Adrenal gland (tissue), 12 donors: ENCODE data around the gene STK40. TPM values are rescaled to one million over a fixed set of nuclear protein-coding genes. Genes with fewer than 3 reads are reported as not detected.

Experiments
- DNase-seq, 7 donors: peaks; one replicate each; pipeline ENCODE4 v3.0.0-alpha.2; 2019 to 2020
- H3K27ac ChIP-seq, 5 donors: fragments of 200-600 bp; sonication (generic) in 4 of 5; 1 replicate in 3 of 5; 2 replicates in 2 of 5; pipeline versions ENCODE4 v1.5.1 to v1.8.0; 2016 to 2020; ENCODE audit warnings: mild to moderate bottlenecking in 1 of 5
- H3K27me3 ChIP-seq: fragments of 200-600 bp; 2 replicates; pipeline ENCODE4 v1.8.0; 2021
- H3K36me3 ChIP-seq, 2 donors: fragments of 200-600 bp; replicated peaks in 1 of 2; 1 replicate in 1 of 2; 2 replicates in 1 of 2; pipeline versions ENCODE4 v1.5.1 to v1.8.0; 2018 to 2022
- H3K4me1 ChIP-seq, 2 donors: fragments of 200-600 bp; replicated peaks in 1 of 2; 1 replicate in 1 of 2; 2 replicates in 1 of 2; pipeline versions ENCODE4 v1.5.1 to v1.8.0; 2018 to 2021
- H3K4me3 ChIP-seq, 4 donors: fragments of 200-600 bp; sonication (generic) in 3 of 4; one replicate each; pipeline ENCODE4 v1.5.1; 2016 to 2018
- H3K9me3 ChIP-seq, 3 donors: fragments of 200-600 bp; sonication (generic) in 1 of 3; replicated peaks in 1 of 3; 1 replicate in 2 of 3; 2 replicates in 1 of 3; pipeline versions ENCODE4 v1.5.1 to v1.8.0; 2016 to 2021
- CTCF ChIP-seq, 6 experiments: fragments of 450-650 bp in 4 of 6; fragments of 200-600 bp in 2 of 6; sonication (generic) in 1 of 6; IDR thresholded peaks; 1 replicate in 5 of 6; 2 replicates in 1 of 6; pipeline versions ENCODE4 v1.5.1 to v1.8.0; 2016 to 2021; ENCODE audit warnings: antibody characterized with exemption in 6 of 6, mild to moderate bottlenecking in 2 of 6, moderate library complexity in 1 of 6
- POLR2A ChIP-seq, 2 donors: fragments of 450-650 bp; IDR thresholded peaks; one replicate each; pipeline ENCODE4 v1.6.1; 2017; ENCODE audit warnings: antibody characterized with exemption in 2 of 2, mild to moderate bottlenecking in 2 of 2, moderate library complexity in 1 of 2
- WGBS, 4 donors: extraction: QIAGEN DNeasy Blood & Tissue Kit in 2 of 4; methylation state at CpG; one replicate each; pipeline versions ENCODE4 v1.1.5 to v1.1.7; 2013 to 2017; 5-methylcytosine and 5-hydroxymethylcytosine counted together
- intact Hi-C, 2 donors: fragments of 100-400 bp; cut with DNase I; formaldehyde crosslinking; loops; one replicate each; pipeline versions ENCODE4 v1.14.1 to v1.15.0; 2022 to 2023
- polyA plus RNA-seq, 3 donors: library from polyadenylated mRNA; stranded (reverse); fragments of 200-250 nt in 2 of 3; fragments of 350-450 nt in 1 of 3; fragmentation: Illumina TruSeq in 1 of 3; extraction: RNeasy Lipid Tissue Mini Kit (QIAGEN cat#74804) in 1 of 3; gene quantifications; one replicate each; pipeline ENCODE4 v1.2.3, GENCODE V29; 2013 to 2014
- total RNA-seq, 9 donors: library from RNA; depleted of rRNA in 4 of 9; stranded (reverse); fragments of >200 nt in 4 of 9; fragments of 120-200 nt in 1 of 9; fragmentation: NEBNext Ultra II Directional in 1 of 9; extraction: Animal tissue kit (Norgen Biotek cat#: 25700) in 1 of 9; gene quantifications; one replicate each; pipeline versions ENCODE4 v1.1.0 to v1.2.4, GENCODE V29; 2013 to 2023
- donor health status: healthy with polysubstance abuse.
- donor health status: Bipolar disorder and iron deficiency.
- donor health status: DM: yes; HTN: yes; CAD: no.
- donor health status: DM: no; HTN: no; CAD: no.
- donor health status: DM: no; HTN: no; CAD: no.
- donor health status: DM: yes; HTN: yes; CAD: no.

Gene STK40
- total and polyA plus RNA-seq, 12 donors, result 9.8 to 31.2 (median 24.7) TPM

- Histone ChIP-seq H3K4me3 (no peak overlapping the region), H3K9me3 (no peaks in the 10 kb centered on the region), H3K27me3 (no peaks in the 10 kb centered on the region), H3K4me1 (peaks cover 28 to 47% of the 10 kb centered on the region in 2 donors), H3K36me3 (no peaks in the 10 kb centered on the region), H3K27ac (peak overlapping the region in 1 of 5 donors; percentile 75)
- no peak for TF ChIP-seq POLR2A (IDR thresholded peaks at IDR 0.05)
- TF ChIP-seq CTCF (IDR thresholded peaks at IDR 0.05), result no peak
- DNase-seq, result no peak
- 93 to 98% (median 95%) methylated on average over 5 of the region's 5 CpGs for WGBS, 4 donors
- intact Hi-C loops, result no loop called here
These were observed 4.3 kb downstream of the STK40 start for GRCh38 chr1:36381405-36381804.

GRCh38 chr1:36380782-36381181 is 4.9 kb downstream of the STK40 start:
- Histone ChIP-seq H3K27ac (peak overlapping the region in 3 of 5 donors; percentile 3 to 75 (median 23)), H3K4me3 (no peak overlapping the region), H3K27me3 (no peaks in the 10 kb centered on the region), H3K36me3 (no peaks in the 10 kb centered on the region), H3K4me1 (peaks cover 28 to 51% of the 10 kb centered on the region in 2 donors), H3K9me3 (no peaks in the 10 kb centered on the region)
- no peak for TF ChIP-seq CTCF (IDR thresholded peaks at IDR 0.05)
- no peak for TF ChIP-seq POLR2A (IDR thresholded peaks at IDR 0.05)
- peak in 3 of 7 donors; percentile 42 to 61 (median 55) for DNase-seq
- intact Hi-C loops, result no loop called here
- WGBS, 4 donors, result 20 to 50% (median 39%) methylated on average over 3 of the region's 3 CpGs

GRCh38 chr1:36380143-36380619 is 5.5 kb downstream of the STK40 start:
- no peaks in the 10 kb centered on the region for H3K9me3 ChIP-seq
- H3K27me3 ChIP-seq, result no peaks in the 10 kb centered on the region
- intact Hi-C loops, result no loop called here
- peak overlapping the region in 3 of 5 donors; percentile 3 to 75 (median 23) for H3K27ac ChIP-seq
- H3K4me3 ChIP-seq, result no peak overlapping the region
- WGBS, 4 donors, result 34 to 46% (median 40%) methylated on average over 5 of the region's 5 CpGs
- H3K4me1 ChIP-seq, result peaks cover 34 to 57% of the 10 kb centered on the region in 2 donors
- DNase-seq, result peak in 4 of 7 donors; percentile 51 to 70 (median 60)
- H3K36me3 ChIP-seq, result no peaks in the 10 kb centered on the region
- no peak for TF ChIP-seq POLR2A (IDR thresholded peaks at IDR 0.05)
- TF ChIP-seq CTCF (IDR thresholded peaks at IDR 0.05), result no peak

GRCh38 chr1:36377791-36378492 is 7.8 kb downstream of the STK40 start:
- peaks cover 38 to 59% of the 10 kb centered on the region in 2 donors for H3K4me1 ChIP-seq
- TF ChIP-seq POLR2A (IDR thresholded peaks at IDR 0.05) (no peak), CTCF (IDR thresholded peaks at IDR 0.05) (no peak)
- no peak overlapping the region for H3K4me3 ChIP-seq
- intact Hi-C loops, result no loop called here
- no peaks in the 10 kb centered on the region for H3K27me3 ChIP-seq
- peak overlapping the region in 1 of 5 donors; percentile 24 for H3K27ac ChIP-seq
- no peaks in the 10 kb centered on the region for H3K36me3 ChIP-seq
- no peak for DNase-seq
- WGBS, 4 donors, result 80 to 91% (median 85%) methylated on average over 3 to 4 of the region's 4 CpGs
- no peaks in the 10 kb centered on the region for H3K9me3 ChIP-seq
